ENCODE results near the gene HSPB9.
A peak's percentile ranks its signal among the peaks of the same experiment; 100 is the strongest.

Gene HSPB9

DNA sequence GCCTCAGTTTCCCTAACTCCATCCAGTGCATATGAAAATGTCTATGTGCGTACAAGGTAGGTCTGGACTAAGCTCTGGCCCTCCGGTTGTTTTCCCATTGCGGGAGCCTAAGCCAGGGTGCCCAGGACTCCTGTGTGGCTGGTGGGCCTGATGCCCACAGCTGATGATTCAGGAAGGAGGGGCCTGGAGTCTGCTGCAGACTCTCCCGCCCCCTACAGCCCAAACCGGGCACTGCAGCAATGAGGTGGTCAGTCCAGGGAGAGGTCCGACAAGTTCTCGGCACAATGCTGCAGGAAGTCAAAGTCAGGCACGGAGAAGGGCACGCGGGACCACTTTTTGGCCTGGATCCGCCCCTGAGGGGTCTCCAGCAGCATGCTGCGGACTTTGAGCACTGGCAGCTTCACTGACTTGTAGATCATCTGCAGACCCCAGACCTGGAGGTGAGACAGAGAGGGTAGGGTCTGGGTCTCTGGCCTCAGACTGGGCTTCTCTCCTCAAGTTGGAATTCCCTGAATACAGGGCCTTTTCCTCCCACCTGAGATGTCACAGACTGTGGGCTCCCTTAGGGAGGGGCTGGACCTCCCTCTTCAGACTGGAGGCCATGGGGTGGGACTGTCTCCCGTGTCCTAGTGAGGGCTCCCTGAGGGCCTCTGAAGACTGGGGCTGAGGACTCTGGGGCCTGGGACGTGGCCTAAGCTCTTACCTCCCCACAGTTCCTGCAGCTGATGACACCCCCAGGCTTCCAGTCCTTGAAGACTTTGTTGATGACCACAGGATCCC lies 20.9 kb upstream of the HSPB9 start:
- peak; percentile 55 for DNase-seq (ENCODE audit: low read depth)

DNA sequence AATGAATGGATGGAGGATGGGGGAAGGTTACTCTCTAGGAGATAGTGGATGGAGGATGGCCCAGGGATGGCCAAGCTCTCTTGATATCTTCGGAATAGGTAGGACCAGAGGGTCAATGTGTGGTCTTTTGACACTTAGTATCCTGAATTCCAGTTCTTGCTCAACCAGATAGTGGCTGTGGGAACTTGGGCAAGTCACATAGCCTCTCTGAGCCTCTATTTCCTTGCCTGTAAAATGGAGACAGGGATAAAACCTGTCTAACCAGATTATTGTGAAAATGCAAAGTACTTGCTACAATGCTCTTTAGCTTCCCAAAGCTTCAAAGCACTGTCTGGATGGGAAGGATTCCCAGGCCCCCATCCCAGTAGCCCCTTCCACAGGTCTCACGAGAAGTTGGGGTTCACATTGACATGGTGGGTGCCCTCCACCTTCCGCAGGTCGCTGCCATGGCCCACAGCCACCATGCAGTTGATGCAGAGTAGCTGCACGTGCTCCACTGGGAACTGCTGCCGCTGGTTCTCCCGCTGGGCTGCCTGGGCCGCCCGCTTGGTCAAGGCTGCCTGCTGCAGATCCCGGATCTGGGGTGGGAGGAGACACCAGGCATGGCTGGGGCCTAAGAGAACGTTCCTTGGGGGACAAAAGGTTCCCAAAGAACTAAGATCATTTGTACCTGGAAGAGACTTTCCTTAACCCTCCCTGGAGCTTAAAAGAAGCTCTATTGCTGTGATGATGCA lies 19.2 kb upstream of the HSPB9 start:
- DNase-seq (ENCODE audit: low read depth): no peak

- DNase-seq (ENCODE audit: low read depth): no peak
Observed at GRCh38 chr17:42104264-42104663, 18.3 kb upstream of the HSPB9 start.

DNA sequence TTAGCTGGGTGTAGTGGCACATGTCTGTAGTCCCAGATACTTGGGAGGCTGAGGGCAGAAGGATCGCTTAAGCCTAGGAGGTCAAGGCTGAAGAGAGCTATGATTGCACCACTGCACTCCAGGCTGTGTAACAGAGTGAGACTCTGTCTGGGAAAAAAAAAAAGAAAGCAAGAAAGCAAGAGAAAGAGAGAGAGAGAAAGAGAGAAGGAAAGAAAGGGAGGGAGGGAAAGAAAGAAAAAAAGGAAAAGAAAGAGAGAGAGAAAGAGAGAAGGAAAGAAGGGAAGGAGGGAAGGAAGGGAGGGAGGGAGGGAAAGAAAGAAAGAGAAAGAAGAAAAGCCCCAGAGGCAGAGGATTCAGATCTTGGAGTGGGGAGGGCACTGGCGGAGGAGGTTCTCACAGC lies 16.6 kb upstream of the HSPB9 start:
- DNase-seq (ENCODE audit: low read depth): no peak

DNA sequence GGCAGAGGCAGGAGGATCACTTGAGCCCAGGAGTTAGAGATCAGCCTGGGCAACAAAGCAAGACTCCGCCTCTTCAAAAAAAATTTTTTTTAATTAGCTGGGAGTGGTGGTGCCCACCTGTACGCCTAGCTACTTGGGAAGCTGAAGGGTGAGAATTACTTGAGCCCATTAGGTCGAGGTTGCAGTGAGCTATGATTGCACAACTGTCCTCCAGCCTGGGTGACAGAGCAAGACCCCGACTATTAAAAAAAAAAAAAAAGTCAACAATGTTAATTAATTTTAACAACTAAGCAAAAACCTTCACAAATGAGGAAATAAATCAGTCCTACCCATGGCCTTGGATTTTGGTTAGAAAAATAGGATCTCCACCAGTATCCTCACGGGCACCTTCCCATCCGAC lies 15.5 kb upstream of the HSPB9 start:
- no peak for DNase-seq (ENCODE audit: low read depth)

DNA sequence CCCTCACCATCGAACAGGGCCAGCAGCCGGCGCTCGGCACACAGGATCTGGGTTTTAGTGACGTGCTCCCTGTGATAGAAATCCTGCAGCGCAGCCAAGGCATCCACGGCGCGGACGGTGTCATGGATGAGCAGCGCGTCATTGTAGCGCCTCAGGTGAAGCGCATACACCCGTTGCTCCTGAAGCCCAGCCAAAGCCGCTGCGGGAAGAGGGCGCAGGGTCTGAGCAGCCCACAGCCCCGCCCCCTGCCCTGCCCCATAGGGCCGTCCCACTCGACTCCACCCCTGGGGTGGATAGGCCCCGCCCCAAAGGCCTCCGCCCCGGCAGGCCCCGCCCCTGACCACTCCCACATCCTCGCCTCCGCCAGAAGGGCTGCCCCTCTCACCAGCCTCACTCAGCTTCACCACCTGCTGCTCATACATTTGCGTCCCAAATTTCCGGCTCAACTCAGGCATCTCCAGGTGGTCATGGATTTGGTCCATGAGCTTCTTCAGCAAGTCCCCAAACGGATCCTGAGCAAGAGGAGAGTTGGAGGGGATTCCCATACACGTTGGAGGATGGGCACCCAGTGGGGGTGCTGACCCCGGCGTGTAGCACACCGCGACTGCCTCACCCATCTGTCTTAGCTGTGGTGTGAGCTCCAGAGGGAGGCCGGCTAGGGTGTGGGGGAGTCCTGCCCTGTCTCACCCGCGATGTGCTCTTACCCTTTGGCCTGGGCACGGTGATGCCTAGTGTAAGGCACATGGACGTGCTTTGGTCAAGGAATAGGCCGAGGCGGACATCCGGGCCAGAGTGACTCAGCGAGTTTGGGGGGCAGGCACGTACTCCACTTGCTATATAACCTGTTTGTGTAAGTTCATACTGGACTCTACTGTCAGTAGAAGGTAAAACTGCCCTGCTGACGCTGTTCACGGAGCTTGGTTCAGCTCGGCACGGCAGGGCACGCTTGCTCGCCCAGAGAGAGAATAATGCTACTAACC lies 14.7 kb upstream of the HSPB9 start:
- DNase-seq (ENCODE audit: low read depth): peak; percentile 86

DNA sequence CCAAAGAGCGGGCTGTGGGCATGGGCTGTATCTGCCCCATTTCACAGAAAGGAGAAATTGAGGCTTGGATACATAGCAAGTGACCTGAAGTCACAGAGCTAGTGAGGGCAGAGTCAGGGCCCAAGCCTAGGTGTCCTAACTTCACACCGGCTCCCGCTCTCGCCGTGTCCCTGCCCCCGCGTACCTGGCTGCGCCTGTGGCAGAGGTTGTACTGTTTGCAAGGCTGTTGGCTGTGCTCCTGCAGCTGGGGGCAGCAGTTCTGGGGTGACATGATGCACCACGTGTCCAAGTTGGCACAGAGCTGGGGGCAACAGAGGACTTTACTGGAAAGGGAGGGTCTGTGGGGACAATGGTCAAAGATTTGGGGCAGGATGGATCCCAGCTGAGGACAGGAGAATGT lies 13.5 kb upstream of the HSPB9 start:
- no peak for DNase-seq (ENCODE audit: low read depth)

- DNase-seq (ENCODE audit: low read depth): no peak
Observed at GRCh38 chr17:42110301-42111264, 12.0 kb upstream of the HSPB9 start.

- DNase-seq (ENCODE audit: low read depth): no peak
Observed at GRCh38 chr17:42111265-42111636, 11.4 kb upstream of the HSPB9 start.

- peak; percentile 16 for DNase-seq (ENCODE audit: low read depth)
Observed at GRCh38 chr17:42111871-42112551, 10.6 kb upstream of the HSPB9 start.

- DNase-seq (ENCODE audit: low read depth): peak; percentile 75
Observed at GRCh38 chr17:42112552-42113176, 9.9 kb upstream of the HSPB9 start, which contains the start of gene DHX58. DHX58 (minus strand) TSS chr17:42112714; CDS start chr17:42111892, 822 bp downstream.

- no peak for DNase-seq (ENCODE audit: low read depth)
Observed at GRCh38 chr17:42113293-42114069, 9.1 kb upstream of the HSPB9 start.

GRCh38 chr17:42114118-42114517 lies 8.5 kb upstream of the HSPB9 start:
- no peak for DNase-seq (ENCODE audit: low read depth)

GRCh38 chr17:42116705-42117396 lies 5.8 kb upstream of the HSPB9 start:
- DNase-seq (ENCODE audit: low read depth): peak; percentile 75

- no peak for DNase-seq (ENCODE audit: low read depth)
Observed at GRCh38 chr17:42117397-42118125, 5.0 kb upstream of the HSPB9 start.

- DNase-seq (ENCODE audit: low read depth): no peak
Observed at GRCh38 chr17:42118126-42118510, 4.5 kb upstream of the HSPB9 start.

DNA sequence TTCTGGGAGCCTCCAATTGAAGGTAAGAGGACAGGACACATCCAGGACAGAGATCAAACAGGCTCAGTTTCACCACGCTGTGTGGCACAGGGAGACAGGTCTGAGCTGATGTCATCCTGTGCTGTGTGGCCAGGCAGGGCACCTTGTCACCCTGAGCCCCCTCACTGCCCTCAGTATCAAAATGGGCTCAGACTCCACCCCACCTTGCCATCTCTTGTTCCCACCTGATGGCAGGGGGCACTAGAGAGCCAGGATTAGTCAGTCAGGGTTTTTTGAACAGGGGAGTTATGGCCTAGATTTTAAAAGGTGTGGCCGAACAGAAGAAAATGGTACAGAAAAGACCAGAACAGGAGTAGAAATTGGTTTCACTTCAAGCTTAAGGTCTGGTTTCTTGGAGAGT lies 4.1 kb upstream of the HSPB9 start:
- DNase-seq (ENCODE audit: low read depth): peak; percentile 23

- no peak for DNase-seq (ENCODE audit: low read depth)
Observed at GRCh38 chr17:42119301-42119700, 3.3 kb upstream of the HSPB9 start.
